H54 (cell line): ENCODE results near the gene UBAC2.
"Not testable (repeated sequence)": the region's sequence is repeated elsewhere in the genome, so short reads cannot be mapped to it uniquely, and the experiment has no call there.

Source experiments
- DNase-seq: peaks from one replicate; pipeline ENCODE4 v3.0.0; 2011; ENCODE audit warnings: low spot score, mixed read lengths; ENCODE audit not compliant: insufficient read length
- FAIRE-seq: peaks from 3 replicates; lab custom pipeline; 2011; peaks lifted over from hg19 to GRCh38; lab: Jason Lieb, UNC
- POLR2A ChIP-seq: IDR thresholded peaks from 2 replicates; pipeline ENCODE4 v1.6.1; 2011; ENCODE audit warnings: low read depth, mild to moderate bottlenecking, low read length

The UBAC2 gene

DNA sequence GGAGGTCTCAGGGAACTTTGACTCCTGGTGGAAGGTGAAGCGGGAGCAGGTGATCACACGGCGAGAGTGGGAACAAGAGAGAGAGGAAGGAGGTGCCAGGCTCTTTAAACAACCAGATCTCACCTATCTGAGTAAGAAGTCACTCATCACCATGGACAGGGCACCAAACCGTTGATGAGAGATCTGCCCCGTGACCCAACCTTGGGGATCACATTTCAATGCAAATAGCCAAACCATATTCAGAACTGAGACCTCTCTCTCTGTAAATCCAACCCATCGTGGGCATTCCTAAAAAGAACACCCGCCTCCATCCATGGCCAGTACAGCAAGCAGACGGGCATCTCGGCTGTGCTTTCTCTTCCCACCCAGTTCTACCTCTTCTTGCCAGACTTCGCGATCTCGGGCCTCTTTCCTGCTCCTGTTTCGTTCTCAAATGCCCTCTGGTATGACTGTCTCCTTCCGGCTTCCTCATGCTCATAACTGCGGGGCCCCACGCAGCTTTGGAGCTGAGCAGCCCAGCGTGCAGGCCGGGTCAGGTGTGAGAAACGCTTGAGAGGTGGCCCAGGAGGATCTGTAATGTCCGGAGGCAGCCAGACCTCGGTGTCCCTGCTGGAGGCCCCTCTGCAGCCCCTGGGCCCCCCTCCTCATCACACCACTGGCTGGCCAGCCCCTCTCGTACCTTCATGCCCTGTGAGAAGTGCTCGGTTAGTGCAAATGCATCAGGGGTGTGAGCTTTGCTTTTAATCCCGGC lies 203.5 kb downstream of the UBAC2 start:
- FAIRE-seq, result no peak
- no peak for TF ChIP-seq POLR2A
- DNase-seq, result no peak

DNA sequence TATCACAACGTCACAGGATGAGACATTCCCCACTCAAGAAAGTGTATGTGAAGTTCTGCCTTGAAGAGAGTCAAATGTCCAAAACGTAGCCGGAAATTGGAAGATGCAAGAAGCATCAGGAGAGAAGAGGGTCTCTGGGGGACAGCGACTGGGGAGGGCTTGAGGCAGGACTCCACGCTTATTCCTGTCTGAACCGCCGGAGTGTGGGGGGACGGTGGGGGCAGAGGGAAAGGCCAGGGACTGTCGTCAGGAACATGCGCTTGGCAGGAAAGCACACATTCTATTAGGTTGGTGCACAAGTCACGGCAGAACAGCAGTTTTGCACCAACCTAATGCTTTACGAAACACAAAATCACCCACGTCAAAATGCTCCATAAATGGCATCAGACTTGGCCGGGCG lies 205.3 kb downstream of the UBAC2 start:
- TF ChIP-seq POLR2A, result no peak
- DNase-seq (no peak), FAIRE-seq (no peak)

DNA sequence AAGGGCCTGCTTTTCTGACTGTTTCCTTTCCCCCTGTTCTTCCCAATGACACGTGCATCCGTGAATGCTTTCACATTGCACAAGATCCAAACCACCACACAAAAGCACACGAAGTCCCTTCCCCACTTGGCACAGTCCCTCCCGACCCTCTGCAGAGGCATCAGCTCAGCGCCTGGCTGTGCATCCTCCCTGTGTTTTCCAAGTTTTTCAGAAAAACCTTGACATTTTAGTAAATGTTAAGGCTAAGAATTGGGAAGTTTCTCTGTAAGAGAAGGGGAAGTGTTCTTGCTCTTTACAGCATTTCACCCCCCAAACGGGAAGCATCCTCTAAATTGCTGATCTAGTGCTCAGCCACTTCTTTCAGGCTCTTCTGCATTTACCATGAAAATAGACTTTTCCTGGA lies 206.1 kb downstream of the UBAC2 start:
- TF ChIP-seq POLR2A, result no peak
- DNase-seq, result no peak
- FAIRE-seq, result no peak

DNA sequence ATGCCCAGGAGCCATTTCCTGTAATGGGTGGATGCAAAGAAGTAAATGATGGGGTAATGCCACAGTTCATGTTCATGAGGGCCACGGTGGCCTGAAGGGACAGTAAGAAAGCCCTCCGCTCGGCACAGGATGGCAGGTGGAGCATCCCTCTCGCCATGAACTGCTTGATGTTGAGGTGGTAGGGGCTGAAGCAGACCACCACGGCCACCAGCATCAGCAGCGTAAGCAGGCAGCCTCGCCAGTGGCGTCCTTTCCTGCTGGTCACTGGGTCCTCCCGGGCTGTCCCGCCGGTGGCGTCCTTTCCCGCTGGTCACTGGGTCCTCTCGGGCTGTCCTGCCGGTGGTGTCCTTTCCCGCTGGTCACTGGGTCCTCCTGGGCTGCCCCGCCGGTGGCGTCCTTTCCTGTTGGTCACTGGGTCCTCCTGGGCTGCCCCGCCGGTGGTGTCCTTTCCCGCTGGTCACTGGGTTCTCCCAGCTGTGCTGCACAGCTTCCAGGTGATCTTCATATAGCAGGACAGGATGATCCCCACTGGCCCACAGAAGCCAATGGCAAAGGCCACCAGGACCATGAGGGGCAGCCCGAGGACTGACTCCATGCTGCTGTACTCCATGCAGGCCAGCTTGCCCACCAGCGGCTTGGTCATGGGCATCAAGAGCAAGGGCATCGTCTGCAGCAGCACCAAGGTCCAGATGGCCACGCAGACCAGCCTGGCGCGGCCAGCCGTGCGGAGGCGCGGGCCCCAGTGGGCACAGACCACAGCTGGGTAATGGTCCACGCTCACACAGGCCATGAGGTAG lies 207.4 kb downstream of the UBAC2 start:
- no peak for TF ChIP-seq POLR2A
- FAIRE-seq, result no peak
- no peak for DNase-seq

DNA sequence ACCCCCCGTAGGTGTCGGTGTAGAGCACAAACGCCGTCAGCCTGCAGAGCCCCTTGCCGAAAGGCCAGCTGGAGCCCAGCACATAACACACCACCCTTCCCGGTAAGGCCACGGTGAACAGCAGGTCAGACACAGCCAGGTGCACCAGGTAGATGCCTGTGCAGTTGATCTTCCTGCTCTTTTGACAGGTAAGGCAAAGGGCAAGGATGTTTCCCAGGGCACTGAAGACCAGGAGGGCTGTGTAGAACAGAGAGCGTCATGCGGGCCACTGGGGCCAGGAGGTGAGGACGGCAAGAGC lies 208.0 kb downstream of the UBAC2 start:
- TF ChIP-seq POLR2A, result no peak
- DNase-seq, result no peak
- no peak for FAIRE-seq

DNA sequence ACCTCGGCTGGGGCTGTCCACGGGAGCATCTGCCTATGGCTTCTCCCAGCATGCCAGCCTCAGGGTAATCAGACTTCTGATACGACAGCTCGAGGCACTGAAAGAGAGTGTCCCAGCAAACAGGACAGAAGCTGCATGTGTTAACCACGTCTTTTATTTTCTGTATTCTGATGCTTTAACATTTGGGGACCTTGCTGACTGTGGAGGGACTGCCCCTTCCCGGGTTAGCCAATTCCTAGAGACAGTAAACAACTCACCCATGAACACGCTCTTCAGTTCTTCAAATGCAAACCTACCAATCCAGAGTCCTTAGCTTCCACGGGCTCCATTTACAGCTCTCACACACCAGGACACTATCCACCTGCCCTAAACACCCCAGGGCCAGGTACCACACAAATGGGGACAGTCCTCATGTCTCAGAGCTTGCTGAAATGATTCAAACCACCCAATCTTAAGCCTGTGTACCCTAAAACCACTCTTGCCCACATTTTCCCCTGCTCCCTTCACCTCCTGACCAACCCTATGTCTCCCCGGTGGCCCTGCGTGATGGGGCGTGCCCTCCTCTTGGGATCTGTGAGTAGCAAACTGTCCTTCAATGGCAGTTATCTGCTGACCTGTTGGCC lies 208.9 kb downstream of the UBAC2 start:
- DNase-seq, FAIRE-seq: not testable (repeated sequence)

DNA sequence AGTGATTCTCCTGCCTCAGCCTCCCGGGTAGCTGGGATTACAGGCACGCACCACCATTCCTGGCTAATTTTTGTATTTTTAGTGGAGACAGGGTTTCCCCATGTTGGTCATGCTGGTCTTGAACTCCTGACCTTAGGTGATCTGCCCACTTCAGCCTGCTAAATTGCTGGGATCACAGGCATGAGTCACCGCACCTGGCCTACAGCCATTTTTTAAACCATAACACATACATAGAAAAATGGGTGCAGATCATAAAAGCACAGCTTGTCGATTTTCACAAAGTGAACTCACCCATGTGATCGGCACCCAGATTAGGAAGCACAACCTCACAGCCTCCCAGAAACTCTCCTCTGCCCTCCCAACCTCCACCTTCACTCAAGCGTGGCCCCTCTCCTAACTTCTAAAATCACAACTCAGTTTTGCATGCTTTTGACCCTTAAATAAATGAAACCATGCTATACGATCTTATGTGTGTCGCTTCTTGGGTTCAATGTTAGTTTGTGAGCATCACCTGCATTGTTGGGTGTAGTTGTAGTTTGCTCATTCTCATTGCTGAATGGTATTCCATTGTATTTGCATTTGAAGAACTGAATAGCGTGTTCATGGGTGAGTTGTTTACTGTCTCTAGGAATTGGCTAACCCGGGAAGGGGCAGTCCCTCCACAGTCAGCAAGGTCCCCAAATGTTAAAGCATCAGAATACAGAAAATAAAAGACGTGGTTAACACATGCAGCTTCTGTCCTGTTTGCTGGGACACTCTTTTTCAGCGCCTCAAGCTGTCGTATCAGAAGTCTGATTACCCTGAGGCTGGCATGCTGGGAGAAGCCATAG lies 210.2 kb downstream of the UBAC2 start:
- not testable (repeated sequence) for DNase-seq, FAIRE-seq

DNA sequence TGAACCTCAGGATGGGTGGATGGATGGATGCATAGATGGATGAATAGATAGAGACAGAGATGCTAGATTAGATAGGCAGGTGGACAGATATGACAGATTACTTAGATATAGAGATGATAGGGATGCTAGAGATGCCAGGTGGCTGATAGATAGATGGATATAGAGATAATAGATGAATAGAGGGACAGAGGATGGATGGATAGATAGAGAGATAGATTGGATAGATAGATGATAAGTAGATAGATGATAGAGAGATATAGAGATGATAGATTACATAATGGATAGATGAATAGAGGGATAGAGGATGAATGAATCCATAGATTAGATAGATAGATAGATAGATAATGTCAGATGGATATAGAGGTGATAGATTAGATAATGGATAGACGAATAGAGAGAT lies 212.2 kb downstream of the UBAC2 start:
- FAIRE-seq, result no peak
- DNase-seq, result no peak
- TF ChIP-seq POLR2A, result no peak

DNA sequence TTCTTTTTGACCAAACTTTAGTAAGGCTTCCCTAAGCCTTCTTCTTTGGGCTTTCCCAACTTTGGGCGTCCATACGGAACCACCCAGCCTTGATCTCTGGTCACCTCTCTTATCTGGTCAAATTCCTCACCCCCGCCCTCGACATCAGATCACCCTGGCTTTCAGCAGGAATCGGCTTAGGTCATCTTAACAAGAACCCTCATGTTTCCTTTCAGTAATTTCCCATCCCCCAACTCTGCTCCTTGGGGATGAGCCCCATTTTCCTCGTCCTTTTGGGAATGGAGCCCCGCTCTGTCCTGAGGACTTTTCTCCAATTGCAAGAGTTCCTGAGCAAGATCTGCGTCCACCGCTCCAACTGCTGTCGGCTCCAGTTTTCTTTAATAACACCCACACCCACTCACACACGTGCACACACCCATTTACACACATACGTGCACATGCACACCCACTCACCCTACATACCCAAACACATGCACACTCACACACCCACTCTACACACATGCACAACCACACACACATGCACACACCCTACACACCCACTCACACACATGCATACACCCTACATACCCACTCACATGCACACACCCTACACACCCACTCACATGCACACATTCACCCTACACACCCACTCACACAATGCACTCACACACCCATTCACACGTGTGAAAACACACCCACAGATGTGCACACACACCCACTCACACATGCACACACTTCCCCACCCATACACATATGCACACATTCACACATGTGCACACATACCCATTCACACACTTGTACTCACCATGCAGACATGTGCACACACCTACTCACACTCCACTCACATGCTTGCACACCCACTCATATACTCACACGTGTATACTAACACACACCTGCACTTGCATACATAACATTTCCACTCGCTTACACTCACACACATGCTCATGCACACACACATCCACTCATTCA lies 213.7 kb downstream of the UBAC2 start:
- DNase-seq, result no peak
- TF ChIP-seq POLR2A, result no peak
- no peak for FAIRE-seq

DNA sequence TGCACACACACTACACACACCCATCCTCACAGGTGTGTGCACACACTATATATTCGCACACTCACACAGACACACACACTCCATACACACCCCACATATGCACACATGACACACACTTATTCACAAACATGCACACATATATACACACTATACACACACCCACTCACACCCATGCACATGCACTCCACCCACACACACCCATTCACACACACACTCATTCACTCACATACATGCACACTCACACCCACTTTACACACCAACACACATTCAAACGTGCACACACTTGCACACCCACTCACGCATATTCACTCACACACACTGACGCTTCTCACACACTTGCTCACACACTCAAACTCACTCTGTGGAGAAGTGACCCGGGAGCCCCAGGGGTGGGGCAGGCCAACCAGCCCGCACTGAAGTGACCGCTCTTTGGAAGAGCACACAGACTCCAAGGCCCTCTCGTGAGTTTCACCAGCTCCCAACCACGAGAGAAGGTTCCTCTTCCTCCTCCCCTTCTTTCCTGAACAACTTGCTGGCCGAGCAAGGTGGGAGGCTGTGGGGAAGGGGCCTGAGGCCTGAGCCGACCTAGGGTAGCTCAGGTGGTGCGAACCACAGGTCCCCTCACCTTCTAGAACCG lies 214.5 kb downstream of the UBAC2 start:
- no peak for TF ChIP-seq POLR2A
- FAIRE-seq (no peak), DNase-seq (no peak)

DNA sequence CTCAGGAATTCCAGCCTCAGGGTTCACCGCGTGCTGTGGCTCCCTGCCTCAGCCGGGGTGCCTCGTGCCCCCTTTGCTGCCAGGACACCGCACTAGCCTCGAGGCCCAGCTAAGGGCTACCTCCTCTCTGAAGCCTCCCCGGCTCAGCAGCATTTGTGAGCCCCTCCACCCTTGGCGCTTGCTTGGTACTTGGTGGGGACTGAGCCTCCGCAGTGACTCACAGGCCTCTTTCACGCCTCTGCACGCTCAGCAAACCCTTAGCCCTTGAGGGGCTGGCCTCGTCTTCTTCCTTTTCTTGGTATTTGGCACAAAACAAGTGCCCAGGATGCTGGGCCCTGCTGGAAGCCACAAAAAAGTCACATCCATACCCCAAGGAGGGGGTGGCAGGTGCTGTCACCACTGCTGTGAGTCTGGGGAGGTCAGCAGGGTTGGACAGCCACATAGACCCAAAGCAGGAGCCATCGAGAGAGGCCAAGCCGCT lies 215.2 kb downstream of the UBAC2 start:
- no peak for TF ChIP-seq POLR2A
- DNase-seq (no peak), FAIRE-seq (no peak)

DNA sequence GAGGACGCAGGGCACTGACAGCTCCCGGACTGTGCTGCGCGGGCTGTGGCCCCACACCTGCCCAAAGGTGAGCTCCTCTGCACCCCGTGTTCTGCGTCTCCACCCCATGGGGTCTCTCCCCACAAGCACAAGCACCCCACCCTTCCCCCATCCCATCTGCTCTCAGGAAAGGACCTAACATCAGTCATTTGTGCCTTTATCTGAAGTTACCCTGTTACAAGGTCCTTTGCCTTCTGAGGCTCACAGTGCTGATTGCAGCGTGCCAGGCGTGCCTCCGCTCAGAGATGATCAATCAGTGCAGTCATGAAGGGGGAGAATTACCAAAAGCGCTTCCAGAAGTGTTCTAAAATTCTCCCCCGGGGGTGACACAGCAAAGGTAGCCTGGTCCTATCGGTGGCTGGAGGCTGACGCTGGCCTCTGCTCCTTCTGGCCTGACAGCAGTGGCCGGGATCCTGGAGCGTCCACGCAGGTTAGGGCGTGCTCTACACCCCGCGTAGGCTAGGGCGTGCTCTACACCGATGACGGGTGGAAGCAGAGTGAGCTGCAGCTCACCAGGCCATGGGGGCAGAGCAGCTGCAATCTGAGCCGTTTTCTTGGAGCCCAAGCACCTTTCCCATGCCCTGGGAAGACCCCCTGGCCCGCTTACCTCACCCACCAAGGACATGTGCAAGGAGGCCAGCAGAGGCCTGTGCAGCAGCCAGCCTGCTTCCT lies 215.9 kb downstream of the UBAC2 start:
- TF ChIP-seq POLR2A, result no peak
- DNase-seq (no peak), FAIRE-seq (no peak)
